Endothelial cell of umbilical vein (primary cell): ENCODE results near the gene DLD.

Source experiments
- CTCF ChIP-seq, 2 donors: IDR thresholded peaks; 1 replicate in 1 of 2; 2 replicates in 1 of 2; pipeline ENCODE4 v1.5.1; 2011; ENCODE audit warnings: low read length in 2 of 2, mild to moderate bottlenecking in 2 of 2, moderate library complexity in 2 of 2, control low read depth in 1 of 2, inconsistent platforms in 1 of 2, low read depth in 1 of 2; ENCODE audit not compliant: insufficient read depth in 1 of 2; ENCODE audit errors: extremely low read depth in 1 of 2
- MAX ChIP-seq: IDR thresholded peaks from 2 replicates; pipeline ENCODE4 v1.6.1; 2011; ENCODE audit not compliant: insufficient read depth, insufficient read length
- POLR2A ChIP-seq: IDR thresholded peaks from 2 replicates; pipeline ENCODE4 v1.6.1; 2012; ENCODE audit warnings: low read depth, mild to moderate bottlenecking, control low read depth, low read length

- TF ChIP-seq CTCF (IDR thresholded peaks at IDR 0.05; ENCODE audit: extremely low read depth in 1 of 2, insufficient read depth in 1 of 2, low read depth in 1 of 2, low read length in 2 of 2) (no peak), POLR2A (no peak), MAX (no peak)
These were observed 64.4 kb downstream of the DLD start for GRCh38 chr7:107955394-107955793.
